Endodermal cell (in vitro differentiated cells): ENCODE measurements around the gene ANO6. TPM values are rescaled to one million over a fixed set of nuclear protein-coding genes. Genes with fewer than 3 reads are reported as not detected.

Experiments
- DNase-seq: peaks from one replicate; pipeline ENCODE4 v3.0.0-alpha.2; 2017
- H3K27ac ChIP-seq: 2 replicates; pipeline ENCODE4 v1.5.1; 2013; ENCODE audit warnings: mild to moderate bottlenecking, low read depth, low read length, moderate library complexity
- H3K27me3 ChIP-seq: 2 replicates; pipeline ENCODE4 v1.6.1; 2013; ENCODE audit warnings: mild to moderate bottlenecking, low read length, moderate library complexity; ENCODE audit not compliant: insufficient read depth, control insufficient read depth, poor library complexity, severe bottlenecking
- H3K36me3 ChIP-seq: 2 replicates; pipeline ENCODE4 v1.7.0; 2013; ENCODE audit warnings: mild to moderate bottlenecking, low read length, moderate library complexity; ENCODE audit not compliant: control insufficient read depth, insufficient read depth
- H3K4me1 ChIP-seq: one replicate; pipeline ENCODE4 v1.7.0; 2013; ENCODE audit warnings: low read length; ENCODE audit not compliant: control insufficient read depth, insufficient read depth
- H3K4me3 ChIP-seq: 2 replicates; pipeline ENCODE4 v1.5.1; 2013; ENCODE audit warnings: mild to moderate bottlenecking, low read length, moderate library complexity
- H3K9ac ChIP-seq: 2 replicates; pipeline ENCODE4 v1.6.1; 2013; ENCODE audit warnings: mild to moderate bottlenecking, low read length, moderate library complexity; ENCODE audit not compliant: poor library complexity, severe bottlenecking; ENCODE audit errors: extremely low read depth
- H3K9me3 ChIP-seq: 2 replicates; pipeline ENCODE4 v1.6.1; 2013; ENCODE audit warnings: mild to moderate bottlenecking, low read length, moderate library complexity; ENCODE audit not compliant: control insufficient read depth
- H3K27ac Mint-ChIP-seq: 2 replicates; pipeline ENCODE4 v1.8.0; 2020; ENCODE audit warnings: mixed read lengths
- H3K27me3 Mint-ChIP-seq: 2 replicates; pipeline ENCODE4 v1.8.0; 2021; ENCODE audit warnings: mild to moderate bottlenecking, mixed read lengths; ENCODE audit not compliant: insufficient read depth
- H3K36me3 Mint-ChIP-seq: 2 replicates; pipeline ENCODE4 v1.8.0; 2020; ENCODE audit warnings: low read depth, mixed read lengths
- H3K4me1 Mint-ChIP-seq: 2 replicates; pipeline ENCODE4 v1.8.0; 2020; ENCODE audit warnings: mixed read lengths
- H3K4me3 Mint-ChIP-seq: 2 replicates; pipeline ENCODE4 v1.8.0; 2020; ENCODE audit warnings: mild to moderate bottlenecking, moderate library complexity, mixed read lengths
- H3K9me3 Mint-ChIP-seq: 2 replicates; pipeline ENCODE4 v1.8.0; 2020; ENCODE audit warnings: mild to moderate bottlenecking, mixed read lengths
- WGBS, 2 experiments: methylation state at CpG; one replicate each; pipeline versions ENCODE4 v1.1.5 to v1.1.7; 2013; ENCODE audit warnings: missing lambda C conversion rate in 2 of 2, mixed read lengths in 1 of 2; ENCODE audit not compliant: insufficient coverage in 1 of 2, insufficient read length in 1 of 2; 5-methylcytosine and 5-hydroxymethylcytosine counted together
- total RNA-seq, 2 donors: library from RNA; stranded (reverse); fragmentation: NEBNext Ultra II Directional in 1 of 2; extraction: Animal tissue kit (Norgen Biotek cat#: 25700) in 1 of 2; gene quantifications; 2 replicates in 1 of 2; 3 replicates in 1 of 2; pipeline ENCODE4 v1.2.1, GENCODE V29; 2021
- TF ChIP-seq, protein P1 (sequence below): fragments of 200-600 bp; sonication (generic); conservative IDR thresholded peaks from 2 replicates; pipeline ENCODE4 v1.5.0; 2021; ENCODE audit warnings: antibody characterized with exemption, mild to moderate bottlenecking

The ANO6 gene
- total RNA-seq, 2 donors from 2014 or later: 53.5 to 55.2 TPM

DNA sequence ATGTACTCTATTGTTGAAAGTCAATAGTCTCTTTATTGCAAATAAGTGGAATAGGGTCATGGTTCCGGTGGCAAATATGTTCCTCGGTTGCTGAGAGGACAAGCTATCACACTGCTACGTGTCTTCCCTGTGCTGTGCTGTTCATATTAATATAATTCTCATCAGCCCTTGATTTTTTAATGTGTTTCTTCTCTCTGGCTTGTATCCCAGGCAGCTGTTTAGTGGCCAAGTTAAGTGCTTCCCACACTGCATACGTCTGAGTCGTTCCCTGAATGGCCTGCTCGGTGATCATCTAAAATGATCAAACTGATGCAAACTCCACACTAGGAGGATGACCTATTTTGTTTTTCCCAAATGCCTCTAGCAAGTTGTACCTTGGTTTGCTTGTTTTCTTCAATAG, 186.4 kb downstream of the ANO6 start:
- TF ChIP-seq, protein P1, sequence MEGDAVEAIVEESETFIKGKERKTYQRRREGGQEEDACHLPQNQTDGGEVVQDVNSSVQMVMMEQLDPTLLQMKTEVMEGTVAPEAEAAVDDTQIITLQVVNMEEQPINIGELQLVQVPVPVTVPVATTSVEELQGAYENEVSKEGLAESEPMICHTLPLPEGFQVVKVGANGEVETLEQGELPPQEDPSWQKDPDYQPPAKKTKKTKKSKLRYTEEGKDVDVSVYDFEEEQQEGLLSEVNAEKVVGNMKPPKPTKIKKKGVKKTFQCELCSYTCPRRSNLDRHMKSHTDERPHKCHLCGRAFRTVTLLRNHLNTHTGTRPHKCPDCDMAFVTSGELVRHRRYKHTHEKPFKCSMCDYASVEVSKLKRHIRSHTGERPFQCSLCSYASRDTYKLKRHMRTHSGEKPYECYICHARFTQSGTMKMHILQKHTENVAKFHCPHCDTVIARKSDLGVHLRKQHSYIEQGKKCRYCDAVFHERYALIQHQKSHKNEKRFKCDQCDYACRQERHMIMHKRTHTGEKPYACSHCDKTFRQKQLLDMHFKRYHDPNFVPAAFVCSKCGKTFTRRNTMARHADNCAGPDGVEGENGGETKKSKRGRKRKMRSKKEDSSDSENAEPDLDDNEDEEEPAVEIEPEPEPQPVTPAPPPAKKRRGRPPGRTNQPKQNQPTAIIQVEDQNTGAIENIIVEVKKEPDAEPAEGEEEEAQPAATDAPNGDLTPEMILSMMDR: no peak
- Mint-ChIP-seq H3K4me1 (no peaks in the 10 kb centered on the region), H3K9me3 (peaks cover under 1% of the 10 kb centered on the region), H3K27me3 (no peaks in the 10 kb centered on the region), H3K36me3 (peaks cover 37% of the 10 kb centered on the region), H3K4me3 (no peak overlapping the region), H3K27ac (no peak overlapping the region)
- no peak for DNase-seq
- no peak overlapping the region for H3K27ac ChIP-seq
- no peaks in the 10 kb centered on the region for H3K9me3 ChIP-seq
- H3K27me3 ChIP-seq: no peaks in the 10 kb centered on the region
- no peaks in the 10 kb centered on the region for H3K4me1 ChIP-seq
- WGBS, 2 experiments: 93 to 100% methylated on average over 4 to 6 of the region's 6 CpGs
- no peak overlapping the region for H3K9ac ChIP-seq
- H3K36me3 ChIP-seq: peaks cover 52% of the 10 kb centered on the region
- no peak overlapping the region for H3K4me3 ChIP-seq

DNA sequence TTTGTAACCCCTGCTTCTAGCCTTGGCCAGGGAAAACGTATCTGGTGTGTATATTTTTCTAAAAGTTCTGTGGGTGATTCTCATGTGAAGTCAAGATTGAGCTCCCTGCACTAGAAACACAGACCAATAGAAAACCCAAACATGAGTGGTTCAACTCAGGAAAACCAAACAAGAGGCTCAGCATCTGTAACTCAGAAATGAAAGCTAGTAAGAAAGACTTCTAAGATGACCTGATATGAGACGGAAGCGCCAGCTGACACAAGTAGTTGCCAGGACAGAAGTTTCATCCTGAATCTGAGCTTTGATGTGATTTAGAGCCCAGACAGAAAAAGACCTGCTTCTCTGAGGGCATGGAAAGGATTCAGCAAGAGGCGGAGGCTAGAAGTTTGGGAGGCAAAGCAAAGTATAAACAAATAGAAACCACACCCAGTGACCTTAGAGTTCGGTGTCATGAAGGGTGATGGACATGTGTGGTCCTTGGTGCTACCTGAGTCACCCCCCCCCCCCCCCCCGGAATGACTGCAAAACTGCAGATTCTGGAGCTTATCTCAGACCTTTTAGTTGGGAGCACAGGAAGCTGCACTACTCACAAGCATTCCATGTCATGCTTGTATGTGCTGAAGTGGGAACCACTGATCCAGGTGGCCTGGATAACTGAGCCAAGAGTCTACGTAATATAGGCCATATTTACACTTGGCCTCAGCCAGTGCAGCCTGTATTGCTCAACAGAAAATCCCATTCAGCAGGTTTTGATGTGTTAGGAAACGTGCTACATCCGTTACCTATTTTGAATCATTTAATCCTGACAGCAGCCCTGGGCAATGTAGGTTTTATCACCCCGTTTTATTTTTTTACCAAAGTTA, 191.3 kb downstream of the ANO6 start:
- Mint-ChIP-seq H3K4me1 (no peaks in the 10 kb centered on the region), H3K9me3 (no peaks in the 10 kb centered on the region), H3K27me3 (no peaks in the 10 kb centered on the region), H3K36me3 (peaks cover 53% of the 10 kb centered on the region), H3K27ac (no peak overlapping the region), H3K4me3 (no peak overlapping the region)
- WGBS, 2 experiments: 80 to 95% methylated on average over 5 to 9 of the region's 10 CpGs
- DNase-seq: no peak
- no peaks in the 10 kb centered on the region for H3K4me1 ChIP-seq
- H3K4me3 ChIP-seq: no peak overlapping the region
- H3K9me3 ChIP-seq: no peaks in the 10 kb centered on the region
- no peaks in the 10 kb centered on the region for H3K27me3 ChIP-seq
- TF ChIP-seq, protein P1: no peak
- no peak overlapping the region for H3K9ac ChIP-seq
- H3K36me3 ChIP-seq: peaks cover 82% of the 10 kb centered on the region
- no peak overlapping the region for H3K27ac ChIP-seq

GRCh38 chr12:45407981-45408728, 192.3 kb downstream of the ANO6 start:
- WGBS, 2 experiments: 93 to 99% methylated on average over 10 of the region's 10 CpGs
- H3K4me3 Mint-ChIP-seq: no peak overlapping the region
- H3K36me3 Mint-ChIP-seq: peaks cover 44% of the 10 kb centered on the region

More at GRCh38 chr12:45407981-45408728, 192.3 kb downstream of the ANO6 start:
- no peaks in the 10 kb centered on the region for H3K27me3 Mint-ChIP-seq
- TF ChIP-seq, protein P1: no peak
- Histone ChIP-seq H3K9ac (no peak overlapping the region), H3K4me1 (no peaks in the 10 kb centered on the region), H3K4me3 (no peak overlapping the region), H3K27me3 (no peaks in the 10 kb centered on the region), H3K27ac (no peak overlapping the region), H3K36me3 (peaks cover 82% of the 10 kb centered on the region), H3K9me3 (no peaks in the 10 kb centered on the region)
- H3K9me3 Mint-ChIP-seq: no peaks in the 10 kb centered on the region
- no peak overlapping the region for H3K27ac Mint-ChIP-seq
- no peaks in the 10 kb centered on the region for H3K4me1 Mint-ChIP-seq
- no peak for DNase-seq
